Endothelial cell of umbilical vein (primary cell): ENCODE measurements around the gene LRRC3C.

Source experiments
- CTCF ChIP-seq, 2 donors: IDR thresholded peaks; 1 replicate in 1 of 2; 2 replicates in 1 of 2; pipeline ENCODE4 v1.5.1; 2011; ENCODE audit warnings: low read length in 2 of 2, mild to moderate bottlenecking in 2 of 2, moderate library complexity in 2 of 2, control low read depth in 1 of 2, inconsistent platforms in 1 of 2, low read depth in 1 of 2; ENCODE audit not compliant: insufficient read depth in 1 of 2; ENCODE audit errors: extremely low read depth in 1 of 2
- EZH2 ChIP-seq: IDR thresholded peaks from 2 replicates; pipeline ENCODE4 v1.6.1; 2012; ENCODE audit warnings: borderline replicate concordance, low read depth, mild to moderate bottlenecking, moderate library complexity, low read length, inconsistent platforms; ENCODE audit not compliant: severe bottlenecking
- JUN ChIP-seq: IDR thresholded peaks from 2 replicates; pipeline ENCODE4 v1.6.1; 2011; ENCODE audit warnings: borderline replicate concordance, low read depth; ENCODE audit not compliant: insufficient read length, insufficient read depth
- MAX ChIP-seq: IDR thresholded peaks from 2 replicates; pipeline ENCODE4 v1.6.1; 2011; ENCODE audit not compliant: insufficient read depth, insufficient read length
- POLR2A ChIP-seq: IDR thresholded peaks from 2 replicates; pipeline ENCODE4 v1.6.1; 2012; ENCODE audit warnings: low read depth, mild to moderate bottlenecking, control low read depth, low read length
- POLR2AphosphoS5 ChIP-seq: IDR thresholded peaks from 2 replicates; pipeline ENCODE4 v1.6.1; 2012; ENCODE audit warnings: low read depth, mild to moderate bottlenecking, control low read depth, low read length, moderate library complexity; ENCODE audit not compliant: insufficient read depth

- no peak for TF ChIP-seq MAX
- TF ChIP-seq CTCF (IDR thresholded peaks at IDR 0.05; ENCODE audit: extremely low read depth in 1 of 2, insufficient read depth in 1 of 2, low read depth in 1 of 2, low read length in 2 of 2): no peak
- no peak for TF ChIP-seq EZH2
- no peak for TF ChIP-seq POLR2A
- no peak for TF ChIP-seq JUN
- TF ChIP-seq POLR2AphosphoS5: no peak
Observed at GRCh38 chr17:39962642-39963220, 35.2 kb downstream of the LRRC3C start, which contains the start of gene GSDMA.
